Measurements from ENCODE around the gene ZNF566. TPM values are rescaled to one million over a fixed set of nuclear protein-coding genes. Genes with fewer than 3 reads are reported as not detected.

ZNF566 gene
- total RNA-seq, 4 donors from 2014 or later: 17.7 to 22.2 (median 18.5) TPM

DNA sequence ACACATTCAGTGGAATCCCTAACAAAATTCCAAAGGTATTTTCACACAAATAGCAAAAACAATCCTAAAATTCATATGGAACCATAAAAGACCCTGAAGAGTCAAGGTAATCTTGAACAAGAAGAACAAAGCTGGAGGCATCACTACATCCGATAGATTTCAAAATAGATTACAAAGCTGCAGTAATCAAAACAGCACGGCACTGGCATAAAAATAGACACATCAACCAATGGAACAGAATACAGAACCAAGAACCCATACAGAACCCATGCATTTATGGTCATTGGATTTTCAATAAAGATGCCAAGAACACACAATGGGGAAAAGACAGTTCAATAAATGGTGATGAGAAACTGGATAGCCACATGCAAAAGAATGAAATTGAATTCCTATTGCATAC, 32.5 kb downstream of the ZNF566 start:
- Histone ChIP-seq H3K4me1 (no peaks in the 10 kb centered on the region), H3K9me3 (no peaks in the 10 kb centered on the region), H3K27ac (no peak overlapping the region), H3K27me3 (no peaks in the 10 kb centered on the region), H3K36me3 (peaks cover 3 to 4% of the 10 kb centered on the region in 2 donors), H3K4me3 (replicated peaks in 1 of 3) (no peak overlapping the region)
- WGBS, 2 donors: 100% methylated on average over 2 of the region's 2 CpGs
- intact Hi-C loops (cut with DNase I): no loop called here
- DNase-seq: no peak
- TF ChIP-seq, protein P1, sequence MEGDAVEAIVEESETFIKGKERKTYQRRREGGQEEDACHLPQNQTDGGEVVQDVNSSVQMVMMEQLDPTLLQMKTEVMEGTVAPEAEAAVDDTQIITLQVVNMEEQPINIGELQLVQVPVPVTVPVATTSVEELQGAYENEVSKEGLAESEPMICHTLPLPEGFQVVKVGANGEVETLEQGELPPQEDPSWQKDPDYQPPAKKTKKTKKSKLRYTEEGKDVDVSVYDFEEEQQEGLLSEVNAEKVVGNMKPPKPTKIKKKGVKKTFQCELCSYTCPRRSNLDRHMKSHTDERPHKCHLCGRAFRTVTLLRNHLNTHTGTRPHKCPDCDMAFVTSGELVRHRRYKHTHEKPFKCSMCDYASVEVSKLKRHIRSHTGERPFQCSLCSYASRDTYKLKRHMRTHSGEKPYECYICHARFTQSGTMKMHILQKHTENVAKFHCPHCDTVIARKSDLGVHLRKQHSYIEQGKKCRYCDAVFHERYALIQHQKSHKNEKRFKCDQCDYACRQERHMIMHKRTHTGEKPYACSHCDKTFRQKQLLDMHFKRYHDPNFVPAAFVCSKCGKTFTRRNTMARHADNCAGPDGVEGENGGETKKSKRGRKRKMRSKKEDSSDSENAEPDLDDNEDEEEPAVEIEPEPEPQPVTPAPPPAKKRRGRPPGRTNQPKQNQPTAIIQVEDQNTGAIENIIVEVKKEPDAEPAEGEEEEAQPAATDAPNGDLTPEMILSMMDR (IDR thresholded peaks at IDR 0.05): no peak
- TF ChIP-seq POLR2A (IDR thresholded peaks at IDR 0.05): no peak

GRCh38 chr19:36449059-36449670, 40.2 kb downstream of the ZNF566 start:
- Histone ChIP-seq H3K27me3 (no peaks in the 10 kb centered on the region), H3K9me3 (no peaks in the 10 kb centered on the region), H3K27ac (no peak overlapping the region), H3K36me3 (peaks cover 20 to 30% of the 10 kb centered on the region in 2 donors), H3K4me3 (replicated peaks in 1 of 3) (no peak overlapping the region), H3K4me1 (no peaks in the 10 kb centered on the region)
- DNase-seq: no peak
- TF ChIP-seq, protein P1 (IDR thresholded peaks at IDR 0.05): no peak
- no peak for TF ChIP-seq POLR2A (IDR thresholded peaks at IDR 0.05)
- intact Hi-C loops (cut with DNase I): no loop called here
- WGBS, 2 donors: 93 to 96% methylated on average over 5 of the region's 5 CpGs

- H3K27me3 ChIP-seq: no peaks in the 10 kb centered on the region
- no peaks in the 10 kb centered on the region for H3K36me3 ChIP-seq
- 65 to 68% methylated on average over 1 of the region's 1 CpG for WGBS, 2 donors
- H3K4me3 ChIP-seq (replicated peaks in 1 of 3): no peak overlapping the region
- H3K27ac ChIP-seq: no peak overlapping the region
- intact Hi-C loops (cut with DNase I): no loop called here
- no peaks in the 10 kb centered on the region for H3K4me1 ChIP-seq
- H3K9me3 ChIP-seq: no peaks in the 10 kb centered on the region
- DNase-seq: no peak
- TF ChIP-seq, protein P1 (IDR thresholded peaks at IDR 0.05): no peak
- no peak for TF ChIP-seq POLR2A (IDR thresholded peaks at IDR 0.05)
Measured at GRCh38 chr19:36441339-36441738, 48.0 kb downstream of the ZNF566 start.

GRCh38 chr19:36436531-36436930, 52.8 kb downstream of the ZNF566 start:
- no peaks in the 10 kb centered on the region for H3K4me1 ChIP-seq
- 45 to 50% methylated on average over 2 of the region's 2 CpGs for WGBS, 2 donors
- H3K36me3 ChIP-seq: no peaks in the 10 kb centered on the region
- no peak overlapping the region for H3K4me3 ChIP-seq (replicated peaks in 1 of 3)
- TF ChIP-seq, protein P1 (IDR thresholded peaks at IDR 0.05): no peak
- no peak for TF ChIP-seq POLR2A (IDR thresholded peaks at IDR 0.05)
- H3K9me3 ChIP-seq: no peaks in the 10 kb centered on the region
- no peak for DNase-seq
- intact Hi-C loops (cut with DNase I): no loop called here
- H3K27me3 ChIP-seq: no peaks in the 10 kb centered on the region
- H3K27ac ChIP-seq: no peak overlapping the region

DNA sequence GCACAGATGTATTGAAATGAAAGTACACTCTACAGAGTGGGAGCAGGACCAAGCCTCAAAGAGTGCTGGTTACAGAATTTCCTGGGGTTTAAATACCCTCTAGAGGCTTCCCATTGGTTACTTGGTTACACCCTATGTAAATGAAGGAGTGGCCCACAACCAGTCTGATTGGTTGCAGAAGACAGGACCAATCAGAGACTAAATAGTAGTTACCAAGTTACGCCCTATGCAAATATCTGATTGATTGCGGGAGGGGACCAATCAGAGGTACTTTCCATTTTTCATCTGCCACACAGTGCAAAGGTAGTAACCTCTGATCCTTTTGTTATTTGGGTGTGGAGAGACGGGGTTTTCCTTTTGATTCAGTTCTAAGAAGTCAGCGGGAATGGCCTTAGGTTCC, 65.4 kb downstream of the ZNF566 start:
- no peaks in the 10 kb centered on the region for H3K36me3 ChIP-seq
- WGBS, 2 donors: 86 to 92% methylated on average over 4 of the region's 4 CpGs
- H3K27ac ChIP-seq: no peak overlapping the region
- intact Hi-C loops (cut with DNase I): no loop called here
- no peak for DNase-seq
- H3K9me3 ChIP-seq: no peaks in the 10 kb centered on the region
- no peaks in the 10 kb centered on the region for H3K27me3 ChIP-seq
- no peaks in the 10 kb centered on the region for H3K4me1 ChIP-seq
- TF ChIP-seq POLR2A (IDR thresholded peaks at IDR 0.05): no peak
- TF ChIP-seq, protein P1 (IDR thresholded peaks at IDR 0.05): no peak
- H3K4me3 ChIP-seq (replicated peaks in 1 of 3): no peak overlapping the region

All from thyroid gland (tissue), 4 donors.